ENCODE results near the gene HEBP1. TPM values are rescaled to one million over a fixed set of nuclear protein-coding genes. Genes with fewer than 3 reads are reported as not detected.

HEBP1 gene
- total and polyA plus RNA-seq, 8 donors, result 58.9 to 81.1 (median 66.7) TPM

DNA sequence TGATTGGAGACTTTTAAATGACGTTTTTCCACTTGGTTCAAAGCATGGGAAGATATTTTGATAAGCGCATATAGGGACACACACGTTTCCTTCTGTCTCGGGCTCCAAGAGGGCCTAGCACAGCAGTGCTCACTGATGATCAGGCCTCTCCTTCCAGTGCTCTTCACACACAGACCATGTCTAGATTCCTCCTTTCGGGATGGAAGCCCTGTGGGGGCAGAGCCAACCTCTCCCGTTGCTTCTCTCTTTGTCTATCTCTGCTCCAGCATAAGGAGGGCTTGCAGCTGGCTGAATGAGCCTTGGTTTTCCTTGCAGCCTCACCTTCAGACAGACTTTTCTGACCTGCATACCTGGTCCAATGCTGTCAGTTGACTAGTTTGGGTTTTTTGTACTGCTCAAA, 70.4 kb downstream of the HEBP1 start:
- intact Hi-C loops (cut with DNase I), result no loop called here
- no peak for ATAC-seq

DNA sequence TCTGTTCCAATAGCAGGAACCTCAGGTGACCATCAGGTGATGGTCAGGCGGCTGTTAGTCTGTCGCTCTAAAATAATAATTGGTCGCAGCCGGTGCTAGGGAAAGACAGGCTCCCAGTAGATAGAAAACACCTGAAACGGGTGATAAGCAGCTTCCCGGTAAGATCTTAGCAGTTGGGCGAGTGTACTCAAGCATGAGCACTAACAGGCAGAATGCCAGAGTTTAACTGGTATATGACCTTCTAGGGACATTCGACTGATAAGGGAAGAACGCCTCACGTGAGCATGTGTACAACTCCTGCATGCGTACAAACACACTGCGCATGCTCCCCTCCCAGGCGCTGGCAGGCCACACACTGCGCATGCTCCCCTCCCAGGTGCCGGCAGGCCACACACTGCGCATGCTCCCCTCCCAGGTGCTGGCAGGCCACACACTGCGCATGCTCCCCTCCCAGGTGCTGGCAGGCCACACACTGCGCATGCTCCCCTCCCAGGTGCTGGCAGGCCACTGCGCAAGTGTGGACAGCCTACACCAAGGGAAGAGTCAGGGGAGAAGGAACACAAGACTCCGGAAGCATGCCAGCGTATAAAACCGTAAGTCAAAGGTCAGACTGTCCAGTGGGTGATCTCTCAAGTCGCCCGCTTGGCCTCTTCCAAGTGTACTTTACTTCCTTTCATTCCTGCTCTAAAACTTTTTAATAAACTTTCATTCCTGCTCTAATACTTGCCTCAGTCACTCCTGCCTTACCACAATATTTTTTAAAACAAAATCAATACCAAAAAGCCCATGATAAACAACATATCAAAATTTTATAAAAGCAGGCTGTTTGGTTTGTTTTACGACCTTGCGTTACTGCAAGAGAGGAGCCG, 72.6 kb downstream of the HEBP1 start:
- Histone ChIP-seq H3K4me3 (peak overlapping the region; percentile 2 to 40), H3K9me3 (no peaks in the 10 kb centered on the region), H3K4me1 (no peaks in the 10 kb centered on the region), H3K27ac (peak overlapping the region in 1 of 2 donors; percentile 18), H3K36me3 (no peaks in the 10 kb centered on the region), H3K27me3 (no peaks in the 10 kb centered on the region)
- intact Hi-C loops (cut with DNase I), result no loop called here
- DNase-seq (peak; percentile 28 to 87 (median 79)), ATAC-seq (peak; percentile 88)
- TF ChIP-seq, protein P1, sequence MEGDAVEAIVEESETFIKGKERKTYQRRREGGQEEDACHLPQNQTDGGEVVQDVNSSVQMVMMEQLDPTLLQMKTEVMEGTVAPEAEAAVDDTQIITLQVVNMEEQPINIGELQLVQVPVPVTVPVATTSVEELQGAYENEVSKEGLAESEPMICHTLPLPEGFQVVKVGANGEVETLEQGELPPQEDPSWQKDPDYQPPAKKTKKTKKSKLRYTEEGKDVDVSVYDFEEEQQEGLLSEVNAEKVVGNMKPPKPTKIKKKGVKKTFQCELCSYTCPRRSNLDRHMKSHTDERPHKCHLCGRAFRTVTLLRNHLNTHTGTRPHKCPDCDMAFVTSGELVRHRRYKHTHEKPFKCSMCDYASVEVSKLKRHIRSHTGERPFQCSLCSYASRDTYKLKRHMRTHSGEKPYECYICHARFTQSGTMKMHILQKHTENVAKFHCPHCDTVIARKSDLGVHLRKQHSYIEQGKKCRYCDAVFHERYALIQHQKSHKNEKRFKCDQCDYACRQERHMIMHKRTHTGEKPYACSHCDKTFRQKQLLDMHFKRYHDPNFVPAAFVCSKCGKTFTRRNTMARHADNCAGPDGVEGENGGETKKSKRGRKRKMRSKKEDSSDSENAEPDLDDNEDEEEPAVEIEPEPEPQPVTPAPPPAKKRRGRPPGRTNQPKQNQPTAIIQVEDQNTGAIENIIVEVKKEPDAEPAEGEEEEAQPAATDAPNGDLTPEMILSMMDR (IDR thresholded peaks at IDR 0.05), result no peak

More for the DNA sequence above, 70.4 kb downstream of the HEBP1 start:
- TF ChIP-seq, protein P1 (IDR thresholded peaks at IDR 0.05), result no peak
- Histone ChIP-seq H3K27me3 (no peaks in the 10 kb centered on the region), H3K4me1 (no peaks in the 10 kb centered on the region), H3K36me3 (no peaks in the 10 kb centered on the region), H3K27ac (no peak overlapping the region), H3K4me3 (no peak overlapping the region), H3K9me3 (no peaks in the 10 kb centered on the region)
- no peak for DNase-seq

DNA sequence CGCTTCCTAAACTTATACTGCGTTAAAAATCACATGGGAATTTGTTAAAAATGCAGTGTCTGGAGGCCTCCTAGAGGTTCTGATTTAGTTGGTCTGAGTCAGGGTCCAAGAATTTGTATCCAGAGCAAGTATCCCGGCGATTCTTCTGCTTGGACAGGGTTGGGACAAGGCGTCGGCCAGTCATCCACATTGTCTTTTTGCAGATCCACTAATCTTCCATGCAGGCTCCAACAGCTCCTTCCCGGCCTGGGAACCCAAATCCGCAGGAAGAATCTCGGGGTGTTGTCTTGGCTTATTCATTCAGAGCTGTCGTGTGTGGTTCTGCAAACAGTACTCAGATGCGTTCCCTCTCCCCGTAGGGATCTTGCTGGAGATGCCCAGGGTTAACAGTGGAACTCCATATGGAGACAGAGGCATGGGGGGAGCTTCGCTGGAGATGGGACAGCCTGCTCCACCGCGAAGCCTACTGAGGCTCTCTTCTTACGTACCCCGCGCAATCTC, 73.4 kb downstream of the HEBP1 start:
- Histone ChIP-seq H3K4me3 (no peak overlapping the region), H3K9me3 (no peaks in the 10 kb centered on the region), H3K36me3 (no peaks in the 10 kb centered on the region), H3K27me3 (no peaks in the 10 kb centered on the region), H3K27ac (no peak overlapping the region), H3K4me1 (no peaks in the 10 kb centered on the region)
- ATAC-seq, result peak; percentile 2
- no peak for DNase-seq
- intact Hi-C loops (cut with DNase I), result no loop called here
- TF ChIP-seq, protein P1 (IDR thresholded peaks at IDR 0.05), result no peak

DNA sequence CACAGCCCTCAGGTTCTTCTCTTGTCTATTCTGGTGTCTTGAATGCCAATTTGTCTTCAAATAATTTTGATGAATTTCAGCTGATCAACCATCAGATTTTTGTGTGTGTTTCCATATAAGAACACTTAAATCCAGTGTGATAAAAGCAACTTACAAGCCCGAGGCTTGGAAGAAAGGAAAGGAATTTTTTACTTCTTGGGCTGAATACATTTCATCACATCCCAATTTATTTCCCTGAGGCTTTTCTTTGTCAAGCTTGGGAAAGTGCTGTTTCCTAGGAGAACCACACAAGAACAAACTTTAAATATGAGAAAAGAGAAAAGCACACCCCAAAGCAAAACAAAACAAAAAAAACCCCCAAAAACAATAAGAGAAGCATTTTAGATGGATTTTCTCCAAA, 74.7 kb downstream of the HEBP1 start:
- H3K27me3 ChIP-seq, result no peaks in the 10 kb centered on the region
- intact Hi-C loops (cut with DNase I), result no loop called here
- no peak for DNase-seq
- H3K36me3 ChIP-seq, result no peaks in the 10 kb centered on the region
- H3K27ac ChIP-seq, result no peak overlapping the region
- no peaks in the 10 kb centered on the region for H3K9me3 ChIP-seq
- H3K4me1 ChIP-seq, result no peaks in the 10 kb centered on the region
- ATAC-seq, result no peak
- no peak overlapping the region for H3K4me3 ChIP-seq
- TF ChIP-seq, protein P1 (IDR thresholded peaks at IDR 0.05), result no peak

Other genes starting within 250 kb of the HEBP1 start
- gene APOLD1, start 214.6 kb downstream of the HEBP1 start, total RNA-seq, result 1 to 10 TPM; 7.3 to 8.9 TPM
- 10 to 100 TPM in 4 of 6 donors, 1 to 10 TPM in 2; 7.5 to 14.1 (median 11.3) TPM for gene APOLD1, start 214.6 kb downstream of the HEBP1 start, polyA plus RNA-seq (ENCODE audit: insufficient read length in 6 of 6)
- 10 to 100 TPM; 44.0 to 48.6 TPM for gene DDX47, start 186.9 kb downstream of the HEBP1 start, total RNA-seq
- 10 to 100 TPM; 70.9 to 86.7 (median 76.0) TPM for gene DDX47, start 186.9 kb downstream of the HEBP1 start, polyA plus RNA-seq (ENCODE audit: insufficient read length in 6 of 6)
- gene GPRC5A, start 108.7 kb downstream of the HEBP1 start, total RNA-seq, result 1,000 to 10,000 TPM in 1 of 2 donors, 100 to 1,000 TPM in 1; 478 to 1,562 TPM
- 10 to 100 TPM in 5 of 6 donors, 1 to 10 TPM in 1; 9.6 to 23.2 (median 15.7) TPM for gene GPRC5A, start 108.7 kb downstream of the HEBP1 start, polyA plus RNA-seq (ENCODE audit: insufficient read length in 6 of 6)
- not detected for gene GPRC5D, start 48.1 kb downstream of the HEBP1 start, total RNA-seq
- 1 to 10 TPM in 2 of 6 donors, under 1 TPM in 4; 0.69 to 1.7 (median 0.84) TPM for gene GPRC5D, start 48.1 kb downstream of the HEBP1 start, polyA plus RNA-seq (ENCODE audit: insufficient read length in 6 of 6)
- 10 to 100 TPM in 1 of 2 donors, 1 to 10 TPM in 1; 8.3 to 11.0 TPM for gene FAM234B, start 44.1 kb upstream of the HEBP1 start, total RNA-seq
- 1 to 10 TPM; 7.3 to 9.4 (median 8.9) TPM for gene FAM234B, start 44.1 kb upstream of the HEBP1 start, polyA plus RNA-seq (ENCODE audit: insufficient read length in 6 of 6)
- under 1 TPM in 1 of 2 donors, not detected in 1; 0.26 TPM for gene GSG1, start 103.4 kb upstream of the HEBP1 start, total RNA-seq
- gene GSG1, start 103.4 kb upstream of the HEBP1 start, polyA plus RNA-seq (ENCODE audit: insufficient read length in 6 of 6), result under 1 TPM; 0.48 to 0.75 (median 0.61) TPM
- gene EMP1, start 196.5 kb upstream of the HEBP1 start, total RNA-seq, result 100 to 1,000 TPM; 276 to 369 TPM
- 100 to 1,000 TPM in 5 of 6 donors, 10 to 100 TPM in 1; 79.3 to 140 (median 122) TPM for gene EMP1, start 196.5 kb upstream of the HEBP1 start, polyA plus RNA-seq (ENCODE audit: insufficient read length in 6 of 6)

Measured in left lung (tissue), 10 donors.